H1 (cell line): ENCODE data around the gene INAFM1. TPM values are rescaled to one million over a fixed set of nuclear protein-coding genes. Genes with fewer than 3 reads are reported as not detected.

ENCODE experiments used
- CTCF ChIA-PET: fragments of 300-600 bp; sonication (Branson Sonifier 250); formaldehyde crosslinking; loops from one replicate; lab custom pipeline; 2021; ENCODE audit not compliant: partially characterized antibody; lab: Charles Lee
- POLR2A ChIA-PET: fragments of 300-600 bp; sonication (Branson Sonifier 250); formaldehyde crosslinking; loops from one replicate; lab custom pipeline; 2021; ENCODE audit warnings: inconsistent platforms; ENCODE audit not compliant: partially characterized antibody; lab: Charles Lee
- DNase-seq, 2 experiments: peaks; one replicate each; pipeline versions ENCODE4 v3.0.0 to v3.0.0-alpha.2; 2010 to 2022; ENCODE audit warnings: low spot score in 2 of 2, low read depth in 1 of 2, mixed read lengths in 1 of 2
- FAIRE-seq: peaks from 2 replicates; lab custom pipeline; 2011; peaks lifted over from hg19 to GRCh38; lab: Jason Lieb, UNC
- H2AFZ ChIP-seq: 2 replicates; pipeline ENCODE4 v1.8.1; 2012; ENCODE audit warnings: low read length, inconsistent platforms
- H2AK5ac ChIP-seq: 2 replicates; pipeline ENCODE4 v1.6.1; 2013; ENCODE audit warnings: low read depth, low read length
- H2BK120ac ChIP-seq: replicated peaks from 2 replicates; pipeline ENCODE3; 2013; ENCODE audit warnings: low read depth, low read length, inconsistent platforms
- H2BK12ac ChIP-seq: 2 replicates; pipeline ENCODE4 v1.6.1; 2013; ENCODE audit warnings: low read depth, low read length
- H2BK15ac ChIP-seq: 2 replicates; pipeline ENCODE4 v1.6.1; 2013; ENCODE audit warnings: low read length
- H2BK20ac ChIP-seq: 2 replicates; pipeline ENCODE4 v1.6.1; 2013; ENCODE audit warnings: low read length
- H2BK5ac ChIP-seq: 2 replicates; pipeline ENCODE4 v1.6.1; 2013; ENCODE audit warnings: low read depth, low read length
- H3K14ac ChIP-seq: 2 replicates; pipeline ENCODE4 v1.6.1; 2013; ENCODE audit warnings: inconsistent platforms; ENCODE audit not compliant: insufficient read length
- H3K18ac ChIP-seq: 2 replicates; pipeline ENCODE4 v1.6.1; 2013; ENCODE audit warnings: low read length; ENCODE audit errors: extremely low read depth
- H3K23ac ChIP-seq: 2 replicates; pipeline ENCODE4 v1.6.1; 2013; ENCODE audit warnings: inconsistent platforms; ENCODE audit not compliant: insufficient read length
- H3K23me2 ChIP-seq: 2 replicates; pipeline ENCODE4 v1.6.1; 2013; ENCODE audit warnings: low read depth, low read length
- H3K27ac ChIP-seq: 2 replicates; pipeline ENCODE4 v1.6.1; 2011; ENCODE audit warnings: low read depth, low read length, inconsistent platforms
- H3K27me3 ChIP-seq, 4 experiments: replicated peaks in 1 of 4; 1 replicate in 1 of 4; 2 replicates in 3 of 4; pipeline versions ENCODE4 v1.6.1 to v1.8.1; 2011 to 2013; ENCODE audit warnings: low read length in 3 of 4, mild to moderate bottlenecking in 3 of 4, inconsistent platforms in 2 of 4, mixed read lengths in 2 of 4, moderate library complexity in 1 of 4; ENCODE audit not compliant: control insufficient read depth in 3 of 4, insufficient read depth in 3 of 4; ENCODE audit errors: extremely low read depth in 1 of 4
- H3K36me3 ChIP-seq, 4 experiments: 2 replicates each; pipeline versions ENCODE4 v1.6.1 to v1.8.1; 2011 to 2013; ENCODE audit warnings: mild to moderate bottlenecking in 4 of 4, low read length in 3 of 4, moderate library complexity in 2 of 4, control low read depth in 1 of 4, inconsistent platforms in 1 of 4; ENCODE audit not compliant: insufficient read depth in 4 of 4, control insufficient read depth in 2 of 4
- H3K4ac ChIP-seq: replicated peaks from 2 replicates; pipeline ENCODE3; 2013; ENCODE audit warnings: low read length, low read depth, mixed read lengths, inconsistent platforms; ENCODE audit not compliant: insufficient read length
- H3K4me1 ChIP-seq, 4 experiments: replicated peaks in 1 of 4; 1 replicate in 1 of 4; 2 replicates in 3 of 4; pipeline versions ENCODE4 v1.6.1 to v1.8.1; 2011 to 2013; ENCODE audit warnings: low read length in 3 of 4, inconsistent platforms in 2 of 4, mixed read lengths in 1 of 4; ENCODE audit not compliant: insufficient read depth in 4 of 4, control insufficient read depth in 3 of 4
- H3K4me2 ChIP-seq, 2 experiments: 2 replicates each; pipeline versions ENCODE4 v1.6.1 to v1.8.1; 2011 to 2013; ENCODE audit warnings: low read depth in 2 of 2, low read length in 2 of 2, control low read depth in 1 of 2, inconsistent platforms in 1 of 2, mild to moderate bottlenecking in 1 of 2; ENCODE audit not compliant: insufficient read depth in 1 of 2
- H3K4me3 ChIP-seq, 4 experiments: fragments of 200-600, 300-600 bp in 1 of 4; sonication (generic), shearing (Covaris generic), sonication (Bioruptor Twin) in 1 of 4; 2 replicates each; pipeline versions ENCODE4 v1.5.1 to v1.8.1; 2011 to 2016; ENCODE audit warnings: low read length in 4 of 4, low read depth in 3 of 4, control low read depth in 2 of 4, inconsistent platforms in 2 of 4, mild to moderate bottlenecking in 2 of 4, mixed read lengths in 1 of 4, moderate library complexity in 1 of 4; ENCODE audit not compliant: insufficient read depth in 2 of 4; ENCODE audit errors: extremely low read depth in 1 of 4
- H3K56ac ChIP-seq: replicated peaks from 2 replicates; pipeline ENCODE3; 2013; ENCODE audit warnings: low read depth, mild to moderate bottlenecking, mixed read lengths, low read length, inconsistent platforms; ENCODE audit not compliant: insufficient read length
- H3K79me1 ChIP-seq: 2 replicates; pipeline ENCODE4 v1.6.1; 2013; ENCODE audit warnings: low read depth, low read length, control low read depth
- H3K79me2 ChIP-seq, 2 experiments: 2 replicates each; pipeline versions ENCODE4 v1.6.1 to v1.8.1; 2012 to 2013; ENCODE audit warnings: low read length in 2 of 2, mild to moderate bottlenecking in 2 of 2, inconsistent platforms in 1 of 2; ENCODE audit not compliant: insufficient read depth in 2 of 2, control insufficient read depth in 1 of 2
- H3K9ac ChIP-seq, 4 experiments: replicated peaks in 1 of 4; 1 replicate in 1 of 4; 2 replicates in 3 of 4; pipeline versions ENCODE4 v1.6.1 to v1.8.1; 2011 to 2013; ENCODE audit warnings: low read depth in 3 of 4, low read length in 3 of 4, control low read depth in 2 of 4, mild to moderate bottlenecking in 2 of 4, moderate library complexity in 2 of 4, inconsistent platforms in 1 of 4; ENCODE audit errors: extremely low read depth in 1 of 4
- H3K9me3 ChIP-seq, 2 experiments: 2 replicates each; pipeline versions ENCODE4 v1.6.1 to v1.8.1; 2012 to 2013; ENCODE audit warnings: mild to moderate bottlenecking in 2 of 2, moderate library complexity in 2 of 2, control low read depth in 1 of 2, inconsistent platforms in 1 of 2, low read depth in 1 of 2, low read length in 1 of 2, mixed read lengths in 1 of 2; ENCODE audit not compliant: insufficient read depth in 2 of 2
- H4K20me1 ChIP-seq, 2 experiments: replicated peaks in 1 of 2; 2 replicates each; pipeline versions ENCODE3 to v1.8.1; 2011 to 2013; ENCODE audit warnings: inconsistent platforms in 2 of 2, low read length in 2 of 2, mild to moderate bottlenecking in 1 of 2; ENCODE audit not compliant: insufficient read depth in 2 of 2, control insufficient read depth in 1 of 2
- H4K5ac ChIP-seq: 2 replicates; pipeline ENCODE4 v1.6.1; 2013; ENCODE audit warnings: low read length, low read depth, mixed read lengths, inconsistent platforms; ENCODE audit not compliant: insufficient read length
- H4K8ac ChIP-seq: 2 replicates; pipeline ENCODE4 v1.8.0; 2013; ENCODE audit warnings: mild to moderate bottlenecking, moderate library complexity, low read length, inconsistent platforms; ENCODE audit not compliant: insufficient read depth; ENCODE audit errors: extremely low read depth
- H4K91ac ChIP-seq: replicated peaks from 2 replicates; pipeline ENCODE3; 2013; ENCODE audit warnings: low read length, mixed read lengths, inconsistent platforms; ENCODE audit not compliant: insufficient read length
- MAFK ChIP-seq: IDR thresholded peaks from 2 replicates; pipeline ENCODE4 v1.6.1; 2012; ENCODE audit warnings: low read depth, mild to moderate bottlenecking, improper control_type of control experiment, low read length
- MAX ChIP-seq: IDR thresholded peaks from 2 replicates; pipeline ENCODE4 v1.6.1; 2012; ENCODE audit warnings: inconsistent platforms
- NANOG ChIP-seq: IDR thresholded peaks from 2 replicates; pipeline ENCODE4 v1.6.1; 2011; ENCODE audit warnings: low read length, low read depth, mild to moderate bottlenecking, inconsistent platforms; ENCODE audit not compliant: insufficient read depth, poor library complexity, severe bottlenecking
- POLR2AphosphoS5 ChIP-seq: IDR thresholded peaks from 2 replicates; pipeline ENCODE4 v1.6.1; 2011; ENCODE audit warnings: low read depth, low read length
- SIX5 ChIP-seq: IDR thresholded peaks from 2 replicates; pipeline ENCODE4 v1.6.1; 2011; ENCODE audit warnings: mild to moderate bottlenecking, low read depth, low read length
- WGBS, 2 experiments: shearing (Covaris generic) in 1 of 2; methylation state at CpG; one replicate each; pipeline versions ENCODE4 v1.1.6 to v1.1.7; 2013 to 2015; ENCODE audit warnings: low lambda C conversion rate in 2 of 2, mixed read lengths in 2 of 2, inconsistent platforms in 1 of 2, low coverage in 1 of 2, missing lambda C conversion rate in 1 of 2; ENCODE audit not compliant: insufficient replicate concordance in 2 of 2, insufficient coverage in 1 of 2, insufficient read length in 1 of 2; ENCODE audit errors: extremely low coverage in 1 of 2, missing lambda C conversion rate in 1 of 2; 5-methylcytosine and 5-hydroxymethylcytosine counted together
- polyA plus RNA-seq, 7 experiments: library from polyadenylated mRNA; depleted of rRNA in 3 of 7; stranded (reverse) in 5 of 7; unstranded in 2 of 7; fragments of >200 nt in 5 of 7; fragments of 200-250 nt in 2 of 7; gene quantifications; 1 replicate in 5 of 7; 2 replicates in 1 of 7; 4 replicates in 1 of 7; pipeline versions ENCODE4 v1.2.1 to v1.2.3, GENCODE V29; 2011 to 2013; ENCODE audit warnings: missing spikeins in 2 of 7, mixed read lengths in 2 of 7
- total RNA-seq: library from RNA; stranded (reverse); fragmentation: NEBNext Ultra II Directional; extraction: Animal tissue kit (Norgen Biotek cat#: 25700); gene quantifications from 2 replicates; pipeline ENCODE4 v1.2.1, GENCODE V29; 2021

The INAFM1 gene
- total and polyA plus RNA-seq, 2 of the 8 experiments (the other 6 are each of a cell fraction or from before 2014, with no cell fraction given) = 2.6 to 3.4 TPM

- Histone ChIP-seq H3K36me3 (no peaks in the 10 kb centered on the region; a peak in 1 of 8 replicates), H3K27me3 (no peaks in the 10 kb centered on the region), H3K14ac (no peak overlapping the region), H3K4me1 (peaks cover 0 to 11% (median 7%) of the 10 kb centered on the region in 4 experiments; a peak in 6 of 7 replicates), H2BK120ac (no peak overlapping the region), H2AK5ac (no peak overlapping the region), H3K9me3 (no peaks in the 10 kb centered on the region), H4K20me1 (peaks cover 0 to 3% of the 10 kb centered on the region in 2 experiments), H2BK12ac (no peak overlapping the region), H4K8ac (no peak overlapping the region), H3K79me1 (0 out of 2 replicates have a peak, but pooled peaks cover 1% of the 10 kb centered on the region), H3K23ac (no peak overlapping the region), H3K18ac (no peak overlapping the region), H4K91ac (no peak overlapping the region), H3K23me2 (peaks cover 9% of the 10 kb centered on the region), H3K4me2 (no peak overlapping the region), H2BK5ac (no peak overlapping the region), H2AFZ (no peak overlapping the region), H3K9ac (no peak overlapping the region), H3K4me3 (no peak overlapping the region), H3K79me2 (peaks cover 0 to 10% of the 10 kb centered on the region in 2 experiments; a peak in 2 of 4 replicates), H3K4ac (no peak overlapping the region), H3K27ac (no peak overlapping the region), H4K5ac (no peak overlapping the region), H3K56ac (no peak overlapping the region)
- FAIRE-seq (no peak), DNase-seq (no peak)
- ChIA-PET CTCF (interaction anchor here (0.8 to 12.1 kb wide), 4 partner anchors 8 to 42 kb away, joined by 3 to 303 read pairs (median 40); no protein-coding TSS in a partner anchor), POLR2A (interaction anchor here (1.5 to 1.6 kb wide), 3 partner anchors 9 to 42 kb away, joined by 5 to 9 read pairs (median 5); no protein-coding TSS in a partner anchor)
- 83% methylated on average over 3 of the region's 3 CpGs; no CpG with 5 or more reads in 1 of the 2 experiments for WGBS, 2 experiments
- no peak for TF ChIP-seq MAFK
- no peak for TF ChIP-seq NANOG
- TF ChIP-seq SIX5 = no peak
- TF ChIP-seq POLR2AphosphoS5 = no peak
- no peak for TF ChIP-seq MAX
- TF ChIP-seq, all 59 proteins: peak for 0
- H2BK15ac ChIP-seq = no peak overlapping the region
- H2BK20ac ChIP-seq = no peak overlapping the region
Observed at GRCh38 chr19:47253467-47253881, 21.2 kb upstream of the INAFM1 start.
